Effector memory CD4-positive, alpha-beta T cell (primary cell): ENCODE data around the gene C1orf52.
"Not testable (repeated sequence)": the region's sequence is repeated elsewhere in the genome, so short reads cannot be mapped to it uniquely, and the experiment has no call there.

ENCODE experiments used
- DNase-seq, 3 donors: peaks; one replicate each; pipeline ENCODE4 v3.0.0-alpha.2; 2020
- H3K27ac ChIP-seq: 2 replicates; pipeline ENCODE4 v1.7.0; 2013; ENCODE audit warnings: mild to moderate bottlenecking, low read length, moderate library complexity; ENCODE audit not compliant: insufficient read depth, poor library complexity, severe bottlenecking
- H3K27me3 ChIP-seq: replicated peaks from 2 replicates; pipeline ENCODE4 v1.7.0; 2013; ENCODE audit warnings: mild to moderate bottlenecking, low read length; ENCODE audit not compliant: insufficient read depth, control insufficient read depth, poor library complexity, severe bottlenecking
- H3K36me3 ChIP-seq: 2 replicates; pipeline ENCODE4 v1.7.0; 2013; ENCODE audit warnings: mild to moderate bottlenecking, low read length, moderate library complexity; ENCODE audit not compliant: control insufficient read depth, insufficient read depth
- H3K4me1 ChIP-seq: 2 replicates; pipeline ENCODE4 v1.7.0; 2013; ENCODE audit warnings: low read length, mild to moderate bottlenecking; ENCODE audit not compliant: control insufficient read depth, insufficient read depth, poor library complexity, severe bottlenecking
- H3K4me3 ChIP-seq: 2 replicates; pipeline ENCODE4 v1.7.0; 2013; ENCODE audit warnings: low read length, low read depth, mild to moderate bottlenecking; ENCODE audit not compliant: insufficient read depth, poor library complexity, severe bottlenecking
- H3K9me3 ChIP-seq: 2 replicates; pipeline ENCODE4 v1.7.0; 2013; ENCODE audit warnings: mild to moderate bottlenecking, low read length, moderate library complexity; ENCODE audit not compliant: control insufficient read depth

The C1orf52 gene

DNA sequence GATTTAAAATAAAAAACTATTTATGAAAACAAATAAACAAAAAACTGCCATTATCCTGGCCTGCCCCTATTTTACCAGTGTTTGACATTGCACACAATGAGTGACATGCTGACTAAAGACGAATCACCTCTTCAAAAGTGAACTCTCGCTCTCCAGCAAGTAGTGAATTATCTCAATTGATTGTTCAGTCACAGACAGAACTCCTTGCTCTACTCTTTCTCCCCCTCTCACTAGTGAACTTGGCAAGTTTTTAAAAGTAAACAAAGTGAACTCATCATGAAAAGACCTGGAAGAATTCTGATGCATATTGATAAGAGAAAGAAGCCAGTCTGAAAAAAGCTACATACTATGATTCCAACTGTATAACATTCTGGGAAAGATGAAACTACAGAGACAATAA is 4.7 kb upstream of the C1orf52 start:
- no peak overlapping the region for H3K4me3 ChIP-seq
- no peaks in the 10 kb centered on the region for H3K9me3 ChIP-seq
- no peaks in the 10 kb centered on the region for H3K27me3 ChIP-seq
- peaks cover 4% of the 10 kb centered on the region for H3K4me1 ChIP-seq
- H3K27ac ChIP-seq: no peak overlapping the region
- peaks cover 15% of the 10 kb centered on the region for H3K36me3 ChIP-seq
- DNase-seq: no peak

DNA sequence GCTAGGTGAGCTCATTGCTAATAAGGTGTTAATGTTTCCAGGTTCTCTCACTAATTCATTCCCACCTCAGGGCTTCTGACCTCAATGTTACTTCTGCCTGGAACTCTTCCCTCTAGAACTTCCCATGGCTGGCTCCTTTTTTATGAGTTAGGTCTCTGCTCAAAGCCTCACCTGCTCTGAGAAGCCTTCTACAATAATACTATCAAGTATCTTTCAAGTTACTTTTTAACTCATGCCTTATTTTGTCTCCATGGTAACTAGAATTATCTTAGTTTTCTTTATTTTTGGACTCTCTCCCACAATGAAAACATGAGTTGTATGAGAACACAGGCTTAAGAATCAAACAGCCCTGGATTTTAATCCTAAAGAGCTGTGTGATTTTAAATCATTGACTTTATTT is 3.5 kb upstream of the C1orf52 start:
- Histone ChIP-seq H3K27ac (no peak overlapping the region), H3K36me3 (peaks cover 8% of the 10 kb centered on the region), H3K4me1 (peaks cover 13% of the 10 kb centered on the region), H3K27me3 (no peaks in the 10 kb centered on the region), H3K4me3 (no peak overlapping the region), H3K9me3 (no peaks in the 10 kb centered on the region)
- DNase-seq: no peak

DNA sequence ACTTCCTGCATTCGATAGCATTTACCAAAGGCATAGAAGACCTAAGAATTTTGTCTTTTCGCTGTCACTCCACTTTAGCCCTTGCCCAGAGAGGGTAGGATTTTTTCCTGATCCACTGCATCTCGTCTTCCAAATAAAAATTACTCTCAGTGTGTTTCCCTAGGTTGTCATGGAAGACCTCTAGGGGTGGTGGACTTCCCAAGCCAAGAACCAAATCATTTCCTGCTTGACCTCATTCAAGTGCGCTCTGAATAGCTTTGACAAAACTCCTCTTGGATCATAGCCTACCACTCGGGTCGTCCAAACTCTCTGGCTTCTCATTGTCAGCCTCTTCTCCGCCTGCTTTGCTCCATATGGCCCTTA is 431 bp upstream of the C1orf52 start:
- Histone ChIP-seq H3K4me1 (peaks cover 15% of the 10 kb centered on the region), H3K27me3 (no peaks in the 10 kb centered on the region), H3K36me3 (peaks cover 19% of the 10 kb centered on the region), H3K9me3 (no peaks in the 10 kb centered on the region), H3K27ac (peak overlapping the region; percentile 88), H3K4me3 (peak overlapping the region; percentile 97)
- no peak for DNase-seq

DNA sequence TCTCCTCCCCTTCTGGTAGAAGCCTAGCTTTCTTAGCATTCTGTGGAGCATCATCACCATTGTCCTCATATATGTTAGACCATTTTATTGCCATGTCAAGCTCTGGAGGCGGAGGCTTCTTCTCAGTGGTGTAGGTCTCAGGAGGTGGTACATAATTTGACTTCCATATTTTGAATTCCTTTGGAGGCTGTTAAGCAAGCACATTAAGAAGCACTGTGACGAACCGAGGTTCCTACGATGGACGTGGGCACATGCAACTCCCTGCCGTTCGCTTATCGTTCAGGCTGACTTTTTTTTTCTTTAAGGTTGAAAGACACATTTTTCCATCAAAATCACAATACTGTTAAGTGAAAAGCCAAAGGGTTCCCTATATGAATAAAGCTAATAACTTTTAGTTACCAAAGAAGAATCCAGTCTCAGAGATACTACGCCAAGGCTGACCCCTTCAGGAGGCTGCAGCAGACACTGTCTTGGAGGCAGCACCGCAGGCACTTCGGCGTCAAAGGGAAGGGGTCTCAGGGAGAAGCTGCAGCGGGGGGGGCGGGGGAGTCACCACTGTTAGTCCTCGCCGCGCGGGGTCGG is 835 bp downstream of the C1orf52 start:
- peaks cover 15% of the 10 kb centered on the region for H3K4me1 ChIP-seq
- DNase-seq: no peak

DNA sequence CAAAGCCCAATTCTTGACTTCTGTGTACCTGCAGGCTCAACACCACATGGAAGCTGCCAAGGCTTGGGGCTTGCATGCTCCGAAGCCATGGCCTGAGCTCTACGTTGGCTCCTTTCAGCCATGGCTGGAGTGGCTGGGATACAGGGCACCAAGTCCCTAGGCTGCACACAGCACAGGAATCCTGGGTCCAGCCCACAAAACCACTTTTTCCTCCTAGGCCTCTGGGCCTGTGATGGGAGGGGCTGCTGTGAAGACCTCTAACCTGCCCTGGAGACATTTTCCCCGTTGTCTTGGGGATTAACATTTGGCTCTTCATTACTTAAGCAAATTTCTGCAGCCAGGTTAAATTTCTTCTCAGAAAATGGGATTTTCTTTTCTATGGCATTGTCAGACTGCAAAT is 10.4 kb downstream of the C1orf52 start:
- H3K27me3 ChIP-seq, H3K36me3 ChIP-seq, H3K9me3 ChIP-seq, H3K4me3 ChIP-seq, H3K27ac ChIP-seq, DNase-seq, H3K4me1 ChIP-seq: not testable (repeated sequence)

More for the DNA sequence above, 835 bp downstream of the C1orf52 start:
- no peaks in the 10 kb centered on the region for H3K27me3 ChIP-seq
- H3K36me3 ChIP-seq: peaks cover 15% of the 10 kb centered on the region
- no peaks in the 10 kb centered on the region for H3K9me3 ChIP-seq
- H3K4me3 ChIP-seq: peak overlapping the region; percentile 97
- peak overlapping the region; percentile 88 for H3K27ac ChIP-seq

DNA sequence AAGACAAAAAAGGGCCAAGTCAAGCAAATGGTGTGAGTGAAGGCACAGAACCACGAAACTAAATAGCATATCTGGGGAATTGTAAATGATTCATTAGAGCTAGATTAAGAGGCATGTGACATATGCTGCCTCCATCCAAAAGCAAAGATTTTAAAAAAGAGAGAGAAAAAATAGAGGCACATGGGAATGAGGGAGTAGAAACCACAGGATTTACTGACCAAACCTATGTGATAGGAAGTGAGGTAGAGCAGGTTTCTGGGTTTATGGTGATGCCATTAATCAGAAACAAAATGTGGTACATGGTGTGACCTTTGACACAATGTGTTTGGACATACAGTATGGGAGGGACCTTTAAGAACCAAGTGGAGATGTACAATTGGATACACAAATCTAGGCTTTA is 13.6 kb downstream of the C1orf52 start:
- DNase-seq: no peak
- no peaks in the 10 kb centered on the region for H3K27me3 ChIP-seq
- H3K4me1 ChIP-seq: no peaks in the 10 kb centered on the region
- H3K4me3 ChIP-seq: no peak overlapping the region
- no peaks in the 10 kb centered on the region for H3K36me3 ChIP-seq
- H3K9me3 ChIP-seq: no peaks in the 10 kb centered on the region
- no peak overlapping the region for H3K27ac ChIP-seq

DNA sequence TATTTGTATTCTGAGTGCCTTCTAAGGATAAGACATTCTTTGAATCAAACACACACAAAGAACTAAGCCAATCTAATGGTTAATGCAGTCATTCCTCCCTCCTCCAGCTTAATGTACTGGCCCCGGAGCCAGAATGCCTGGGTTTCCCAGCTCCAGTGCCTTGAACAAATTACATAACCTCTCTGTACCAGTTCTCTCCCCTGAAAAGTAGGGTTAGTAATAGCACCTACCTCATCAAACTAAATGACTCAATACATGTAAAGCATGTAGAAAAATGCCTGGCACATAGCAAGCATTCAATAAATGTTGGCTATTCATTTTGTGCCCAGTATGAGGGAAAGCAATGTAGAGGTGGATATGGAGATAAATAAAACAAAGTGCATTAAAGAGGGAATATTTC is 14.0 kb downstream of the C1orf52 start:
- Histone ChIP-seq H3K27ac (no peak overlapping the region), H3K9me3 (no peaks in the 10 kb centered on the region)
- DNase-seq: no peak

DNA sequence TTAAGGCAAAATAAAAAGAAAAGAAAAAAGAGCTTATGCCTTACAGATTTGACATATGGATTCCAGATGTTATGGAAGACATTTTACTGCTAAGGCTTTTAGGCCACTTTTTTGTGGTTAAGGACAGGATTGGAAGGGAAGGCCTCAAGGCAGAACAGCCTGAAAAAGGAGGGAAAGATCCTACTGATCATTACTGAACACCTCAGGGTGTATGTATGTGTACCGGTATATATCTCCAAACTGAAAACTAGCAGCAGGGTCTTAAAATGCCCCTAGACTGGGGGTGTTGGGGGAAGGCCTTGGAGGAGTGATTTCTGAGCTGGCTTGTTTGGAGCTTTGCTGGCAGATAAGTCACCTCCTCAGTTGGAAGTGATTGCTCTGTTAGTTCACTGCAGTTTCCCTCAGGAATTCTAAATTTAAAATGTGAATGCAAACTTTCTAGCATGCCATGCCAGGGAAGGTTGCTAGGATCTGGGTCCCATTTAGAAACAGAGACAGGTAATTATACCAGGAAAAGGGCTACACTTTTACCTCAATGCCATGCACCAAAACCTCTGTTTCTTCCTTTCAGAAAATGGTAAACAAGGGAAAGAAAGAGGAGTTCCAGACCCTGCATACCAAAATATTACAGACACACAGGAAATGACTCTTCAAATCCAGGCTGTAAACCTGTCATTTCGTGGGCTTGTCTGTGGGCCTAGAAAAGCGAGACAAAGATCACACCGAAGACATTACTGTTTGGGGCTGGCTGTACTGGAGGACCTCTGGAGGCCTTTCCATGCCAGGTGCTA is 15.0 kb downstream of the C1orf52 start:
- no peak for DNase-seq
- no peak overlapping the region for H3K27ac ChIP-seq

More for the DNA sequence above, 14.0 kb downstream of the C1orf52 start:
- peaks cover 2% of the 10 kb centered on the region for H3K4me1 ChIP-seq
- no peaks in the 10 kb centered on the region for H3K27me3 ChIP-seq
- H3K36me3 ChIP-seq: no peaks in the 10 kb centered on the region
- H3K4me3 ChIP-seq: no peak overlapping the region

DNA sequence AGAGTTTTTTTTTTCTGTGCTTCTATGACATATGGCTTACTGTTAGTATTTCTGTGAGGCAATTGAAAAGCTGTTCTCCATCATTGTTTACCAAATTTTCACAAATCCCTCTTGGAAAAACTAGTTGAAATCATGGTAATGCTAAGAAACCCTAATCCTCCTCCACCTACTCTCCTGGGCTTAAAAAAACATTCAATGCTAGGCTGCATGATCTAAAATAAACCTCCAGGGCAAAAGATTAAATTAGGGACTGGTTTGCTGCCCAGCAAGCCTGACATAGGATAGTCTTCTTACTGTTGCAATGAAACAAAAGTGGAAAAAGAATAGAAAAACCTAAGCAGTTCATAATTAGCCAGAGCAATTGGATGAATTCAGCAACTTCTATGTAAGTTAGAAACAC is 16.1 kb downstream of the C1orf52 start:
- H3K27me3 ChIP-seq: no peaks in the 10 kb centered on the region
- DNase-seq: no peak
- no peaks in the 10 kb centered on the region for H3K9me3 ChIP-seq
- H3K4me1 ChIP-seq: peaks cover 3% of the 10 kb centered on the region
- H3K27ac ChIP-seq: no peak overlapping the region
- H3K4me3 ChIP-seq: no peak overlapping the region
- no peaks in the 10 kb centered on the region for H3K36me3 ChIP-seq

More for the DNA sequence above, 15.0 kb downstream of the C1orf52 start:
- no peak overlapping the region for H3K4me3 ChIP-seq
- no peaks in the 10 kb centered on the region for H3K36me3 ChIP-seq
- H3K9me3 ChIP-seq: no peaks in the 10 kb centered on the region
- H3K4me1 ChIP-seq: peaks cover 3% of the 10 kb centered on the region
- no peaks in the 10 kb centered on the region for H3K27me3 ChIP-seq

DNA sequence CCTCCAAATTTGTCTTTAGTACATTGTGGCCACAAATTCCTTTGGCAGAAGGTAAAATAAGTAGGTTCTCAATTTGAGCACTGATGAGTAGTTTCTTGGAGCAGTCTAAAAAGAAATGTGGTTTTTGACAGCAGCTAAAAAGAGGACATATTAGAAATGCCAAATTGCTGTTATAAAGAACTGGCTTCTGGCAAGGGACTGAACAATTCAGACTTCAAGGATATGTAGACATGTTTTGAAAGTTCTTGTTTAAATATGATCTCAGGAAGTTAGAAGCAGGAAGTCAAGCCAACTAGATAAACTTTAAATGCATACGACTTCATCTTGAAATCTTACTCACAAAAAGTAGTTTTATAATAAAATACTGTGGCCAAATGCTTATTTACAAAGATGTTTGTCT is 18.8 kb downstream of the C1orf52 start:
- Histone ChIP-seq H3K4me3 (no peak overlapping the region), H3K9me3 (no peaks in the 10 kb centered on the region), H3K4me1 (peaks cover 3% of the 10 kb centered on the region), H3K36me3 (no peaks in the 10 kb centered on the region), H3K27me3 (no peaks in the 10 kb centered on the region), H3K27ac (no peak overlapping the region)
- no peak for DNase-seq
